NAMALWA (cell line): ENCODE data around the gene RTKN2.
"Not testable (repeated sequence)": the region's sequence is repeated elsewhere in the genome, so short reads cannot be mapped to it uniquely, and the experiment has no call there.

Experiments used
- DNase-seq: peaks from one replicate; pipeline ENCODE4 v3.0.0-alpha.2; 2015; ENCODE audit warnings: low spot score

RTKN2 gene

DNA sequence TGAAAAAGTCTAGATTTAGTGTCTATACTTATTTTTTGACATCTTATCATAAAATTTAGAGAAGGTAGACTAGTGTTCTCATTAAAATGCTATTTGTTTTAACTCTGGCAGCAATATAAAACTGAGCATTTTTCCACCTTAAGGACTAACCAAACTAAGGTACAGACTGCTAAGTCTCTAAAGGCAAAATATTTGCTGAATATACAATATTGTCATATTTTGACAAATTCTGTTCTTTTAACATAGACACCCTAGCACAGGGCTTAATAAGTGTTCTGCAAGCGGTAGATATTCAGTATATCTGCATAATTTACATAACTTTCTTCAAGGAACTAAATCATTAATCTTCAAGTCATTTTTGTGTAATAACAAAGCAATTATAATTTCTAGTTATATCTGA, 8.6 kb downstream of the RTKN2 start:
- DNase-seq = no peak

DNA sequence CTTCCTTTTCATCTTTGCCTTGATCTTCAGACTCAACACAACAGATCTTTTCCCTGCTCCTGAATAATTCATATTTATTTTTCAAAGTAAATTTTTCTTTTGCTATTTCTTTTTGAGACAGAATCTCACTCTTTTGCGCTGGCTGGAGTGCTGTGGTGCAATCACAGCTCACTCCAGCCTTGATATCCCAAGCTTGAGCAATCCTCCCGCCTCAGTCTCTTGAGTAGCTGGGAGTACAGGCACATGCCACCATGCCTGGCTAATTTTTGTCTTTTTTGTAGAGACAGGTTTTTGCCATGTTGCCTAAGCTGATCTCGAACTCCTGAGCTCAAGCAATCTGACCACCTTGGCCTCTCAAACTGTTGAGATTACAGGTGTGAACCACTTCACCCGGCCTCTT, 9.2 kb downstream of the RTKN2 start:
- DNase-seq = no peak

DNA sequence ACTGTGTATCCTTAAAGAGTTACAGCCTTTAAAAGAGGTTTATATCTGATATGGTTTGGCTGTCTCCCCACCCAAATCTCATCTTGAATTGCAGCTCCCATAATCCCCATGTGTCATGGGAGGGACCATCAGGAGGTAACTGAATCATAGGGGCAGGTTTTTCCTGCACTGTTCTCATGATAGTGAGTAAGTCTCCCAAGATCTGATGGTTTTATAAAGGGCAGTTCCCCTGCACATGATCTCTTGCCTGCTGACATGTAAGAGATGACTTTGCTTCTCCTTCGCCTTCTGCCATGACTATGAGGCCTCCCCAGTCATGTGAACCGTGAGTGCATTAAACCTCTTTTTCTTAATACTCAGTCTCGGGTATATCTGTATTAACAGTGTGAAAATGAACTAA, 9.7 kb downstream of the RTKN2 start:
- no peak for DNase-seq

DNA sequence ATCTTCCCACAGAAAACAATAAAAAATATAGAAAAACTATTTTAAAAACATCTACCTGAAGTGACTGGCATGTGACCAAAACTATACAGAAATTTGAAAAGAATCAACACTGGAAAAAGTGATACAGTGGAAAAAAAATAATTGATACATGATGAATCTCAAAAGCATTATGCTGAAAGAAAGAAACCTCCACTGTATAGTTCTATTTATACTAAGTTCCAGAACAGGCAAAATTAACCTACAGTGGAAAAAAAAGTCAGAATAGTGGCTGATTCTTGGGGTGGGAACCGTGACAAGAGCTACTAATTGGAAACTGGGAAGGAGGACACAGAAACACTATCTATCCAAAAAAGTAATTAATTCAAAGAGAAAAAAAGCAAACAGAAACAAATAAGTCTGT, 14.9 kb downstream of the RTKN2 start:
- no peak for DNase-seq

DNA sequence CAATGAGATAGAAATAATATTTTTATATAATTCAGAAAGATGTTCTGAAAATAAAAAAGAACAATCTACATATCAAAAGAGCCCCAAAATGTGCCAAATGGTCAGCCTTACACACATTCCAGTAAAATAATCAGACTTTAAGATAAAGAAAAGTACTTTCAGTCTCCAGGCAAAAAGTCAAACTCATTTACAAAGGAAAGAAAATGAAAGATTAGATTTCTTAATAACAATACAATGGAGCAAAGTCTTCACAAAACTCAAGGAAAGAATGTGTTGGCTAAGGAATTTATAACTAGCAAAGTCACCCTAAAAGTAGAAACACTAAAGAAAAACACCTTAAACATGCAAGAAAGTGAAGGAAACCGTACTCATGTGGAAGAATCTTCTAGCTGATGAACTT, 16.6 kb downstream of the RTKN2 start:
- no peak for DNase-seq

DNA sequence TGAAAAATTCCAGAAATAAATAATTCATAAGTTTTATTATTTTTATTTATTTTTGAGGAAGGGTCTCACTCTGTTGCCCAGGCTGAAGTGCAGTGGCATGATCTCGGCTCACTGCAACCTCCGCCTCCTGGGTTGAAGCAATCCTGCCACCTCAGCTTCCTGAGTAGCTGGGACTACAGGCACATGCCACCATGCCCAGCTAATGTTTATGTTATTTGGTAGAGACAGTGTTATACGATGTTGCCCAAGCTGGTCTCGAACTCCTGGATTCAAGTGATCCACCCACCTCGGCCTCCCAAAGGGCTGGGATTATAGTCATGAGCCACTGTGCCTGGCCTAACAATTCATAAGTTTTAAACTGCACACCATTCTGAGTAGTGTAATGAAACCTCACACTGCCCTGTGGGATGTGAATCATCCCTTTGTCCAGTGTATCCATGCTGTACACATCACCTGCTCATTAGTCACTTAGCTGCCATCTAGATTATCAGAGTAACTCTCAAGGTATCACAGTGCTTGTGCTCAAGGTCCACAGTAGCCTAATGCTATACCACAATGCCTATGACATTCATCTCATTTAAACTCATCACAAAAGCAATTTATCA, 17.9 kb downstream of the RTKN2 start:
- DNase-seq = no peak

DNA sequence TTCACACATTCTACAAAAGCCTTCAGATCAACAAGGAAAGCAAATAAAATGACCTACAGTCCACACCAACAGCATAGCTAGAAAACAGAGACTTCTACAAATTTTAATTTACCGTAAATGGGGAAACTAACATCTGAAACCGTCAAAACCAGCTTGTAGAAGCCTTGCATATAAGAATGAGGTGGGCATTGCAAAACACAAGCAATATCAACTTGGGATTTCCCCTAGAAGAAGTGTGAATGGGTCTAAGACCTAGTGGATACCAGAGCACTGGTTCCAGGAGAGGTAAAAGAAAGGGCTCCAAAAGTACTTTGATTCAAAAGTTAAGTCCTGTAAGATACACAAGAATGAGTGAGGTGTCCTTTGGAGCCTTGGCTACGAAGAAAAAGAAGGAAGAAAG, 18.7 kb downstream of the RTKN2 start:
- no peak for DNase-seq

DNA sequence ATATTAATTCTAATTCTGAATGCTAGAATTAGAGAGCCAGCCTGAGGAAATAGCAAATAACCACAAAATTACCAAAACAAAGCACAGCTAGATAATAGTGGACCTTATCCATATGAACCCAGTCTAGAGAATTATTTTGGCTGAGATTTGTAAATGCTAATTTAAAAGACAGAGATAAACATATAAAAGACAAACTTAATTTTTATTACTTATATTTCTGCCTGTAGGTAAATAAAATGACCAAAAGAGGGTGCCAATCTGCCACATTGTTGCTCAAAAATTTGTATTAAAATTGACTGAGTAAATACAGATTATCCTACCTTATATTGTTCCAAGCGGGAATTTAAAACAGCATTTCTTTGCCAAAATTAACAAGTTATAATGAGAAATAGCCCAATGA, 20.2 kb downstream of the RTKN2 start:
- peak; percentile 35 for DNase-seq

DNA sequence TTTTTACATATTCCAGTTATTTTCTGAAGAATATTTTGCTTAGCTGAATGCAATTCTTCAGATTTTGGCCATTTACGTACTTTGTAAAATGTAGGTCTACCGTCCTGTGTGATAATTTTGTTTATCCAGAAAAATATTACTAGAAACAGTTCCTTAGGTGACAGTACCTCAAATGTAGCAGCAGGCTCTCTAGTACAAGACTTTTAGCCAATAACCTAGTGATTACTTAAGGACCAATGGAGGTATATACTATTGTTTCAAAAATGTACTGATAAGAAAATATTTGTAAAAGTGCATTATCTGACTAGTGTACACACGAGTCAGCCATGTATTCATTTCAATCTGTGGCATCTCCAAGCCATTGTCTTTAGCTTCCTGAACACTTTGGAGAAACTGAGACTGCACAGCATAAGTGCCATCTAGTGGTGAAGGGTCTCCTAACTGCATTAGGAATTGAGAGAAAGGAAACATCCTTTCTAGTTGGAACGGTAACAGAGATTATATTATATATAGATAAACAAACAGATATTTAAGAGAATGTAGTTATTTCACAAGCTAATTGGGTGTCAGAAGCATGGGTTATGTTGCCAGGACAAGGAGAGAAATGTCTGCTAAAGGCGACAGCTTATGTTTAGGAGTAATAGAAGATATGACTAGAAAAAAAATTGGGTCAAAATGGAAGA, 23.7 kb downstream of the RTKN2 start:
- DNase-seq = peak; percentile 90

DNA sequence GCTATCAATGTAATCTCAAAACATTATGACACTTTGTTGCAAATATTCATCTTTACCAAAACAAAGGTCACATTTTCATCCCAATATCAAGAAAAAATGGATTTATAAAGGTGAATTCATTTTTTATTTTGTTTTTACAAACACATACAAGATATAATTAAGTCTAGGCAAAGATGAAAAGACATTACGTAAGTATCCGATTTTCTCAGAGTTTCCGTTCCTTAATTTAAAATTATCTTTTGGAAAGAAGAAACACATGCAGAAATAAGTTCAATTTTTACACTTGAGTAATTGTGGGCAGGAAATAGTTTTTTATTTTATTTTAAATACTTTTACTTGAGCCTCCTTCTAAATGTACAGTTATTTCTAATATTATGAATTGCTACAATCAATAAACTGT, 24.6 kb downstream of the RTKN2 start:
- peak; percentile 66 for DNase-seq

DNA sequence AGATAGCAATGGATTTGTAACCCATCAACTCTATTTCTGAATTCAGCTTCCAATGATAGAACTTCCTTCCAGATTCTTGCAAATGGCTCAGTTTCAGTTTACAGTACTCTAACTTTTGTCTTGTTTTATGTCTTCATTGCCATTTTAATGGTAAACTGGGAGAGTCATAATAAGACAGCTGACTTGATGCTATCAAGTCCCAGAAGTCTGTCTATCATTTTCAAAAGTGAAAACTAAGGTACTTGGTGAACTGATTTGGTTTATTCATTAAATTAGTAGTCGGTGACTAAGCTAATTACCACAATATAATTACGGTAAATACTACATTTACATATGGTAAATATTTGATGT, 25.0 kb downstream of the RTKN2 start:
- peak; percentile 55 for DNase-seq

DNA sequence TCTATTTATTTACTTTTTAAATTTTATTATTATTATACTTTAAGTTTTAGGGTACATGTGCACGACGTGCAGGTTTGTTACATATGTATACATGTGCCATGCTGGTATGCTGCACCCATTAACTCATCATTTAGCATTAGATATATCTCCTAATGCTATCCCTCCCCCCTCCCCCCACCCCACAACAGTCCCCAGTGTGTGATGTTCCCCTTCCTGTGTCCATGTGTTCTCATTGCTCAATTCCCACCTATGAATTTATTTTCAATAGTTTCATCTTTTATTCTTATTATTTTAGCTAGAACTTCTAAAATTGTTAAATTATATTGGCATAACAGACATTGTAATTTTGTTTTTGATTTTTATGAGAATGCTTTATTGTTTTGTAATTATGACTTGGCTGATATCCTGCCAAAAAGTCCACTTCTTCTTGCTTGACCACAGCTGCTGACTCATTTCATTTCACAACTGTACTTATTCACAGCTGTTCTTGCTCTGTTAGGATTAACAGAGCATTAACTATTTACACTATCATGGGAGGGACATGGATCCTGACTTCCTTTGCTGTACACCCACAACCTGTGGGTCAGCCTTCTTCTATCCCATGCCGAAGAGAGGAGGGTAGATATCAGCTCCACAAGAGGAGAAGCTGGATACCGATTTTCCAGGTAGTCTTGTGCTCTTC, 25.5 kb downstream of the RTKN2 start:
- peak; percentile 58 for DNase-seq

DNA sequence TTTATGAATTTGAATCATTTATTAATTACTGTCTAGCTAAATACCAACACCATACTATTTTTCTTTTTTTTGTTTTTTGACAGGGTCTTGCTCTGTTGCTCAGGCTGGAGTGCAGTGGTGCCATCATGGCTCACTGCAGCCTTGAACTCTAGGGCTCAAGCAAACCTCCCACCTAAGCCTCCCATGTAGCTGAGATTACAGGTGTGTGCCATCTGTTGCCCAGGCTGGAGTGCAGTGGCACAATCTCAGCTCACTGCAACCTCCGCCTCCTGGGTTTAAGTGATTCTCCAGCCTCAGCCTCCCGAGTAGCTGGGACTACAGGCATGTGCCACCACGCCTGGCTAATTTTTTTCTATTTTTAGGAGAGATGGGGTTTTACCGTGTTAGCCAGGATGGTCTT, 27.1 kb downstream of the RTKN2 start:
- DNase-seq = not testable (repeated sequence)

DNA sequence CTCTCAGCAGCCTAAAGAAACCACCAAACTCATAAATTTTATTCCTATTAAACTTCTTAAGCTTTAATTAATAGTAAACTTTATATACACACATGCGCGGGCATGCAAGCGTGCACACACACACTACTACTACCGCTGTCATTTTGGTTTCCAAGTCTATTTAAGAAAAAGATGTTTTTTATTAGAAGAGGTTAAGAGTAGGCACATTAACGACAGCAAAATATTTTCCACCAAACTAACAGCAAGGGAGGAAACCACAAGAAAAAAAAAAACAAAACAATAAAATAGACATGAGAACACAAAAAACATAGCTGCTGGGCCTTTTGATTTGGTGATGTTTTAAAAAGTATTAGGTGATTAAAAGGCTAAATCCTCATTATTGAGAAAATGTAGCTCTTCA, 28.6 kb downstream of the RTKN2 start:
- no peak for DNase-seq

DNA sequence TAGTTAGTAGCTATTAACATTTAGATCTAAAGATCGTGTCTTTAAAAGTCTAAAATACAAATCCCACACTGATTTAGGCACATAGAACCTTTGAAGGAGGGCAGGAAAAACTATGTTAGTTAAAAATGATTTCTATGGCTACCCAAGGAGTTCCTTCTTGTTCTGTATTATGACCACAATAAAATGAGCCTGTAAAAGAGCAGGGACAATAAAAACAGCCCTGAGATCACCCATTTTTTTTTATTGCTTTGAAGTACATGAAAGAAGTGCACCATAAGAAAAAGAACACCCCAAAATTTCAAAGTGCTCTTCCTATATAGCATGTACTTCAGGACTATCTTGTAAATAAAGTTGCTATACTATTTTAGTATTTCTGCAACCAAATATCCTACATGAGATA, 29.8 kb downstream of the RTKN2 start:
- no peak for DNase-seq

DNA sequence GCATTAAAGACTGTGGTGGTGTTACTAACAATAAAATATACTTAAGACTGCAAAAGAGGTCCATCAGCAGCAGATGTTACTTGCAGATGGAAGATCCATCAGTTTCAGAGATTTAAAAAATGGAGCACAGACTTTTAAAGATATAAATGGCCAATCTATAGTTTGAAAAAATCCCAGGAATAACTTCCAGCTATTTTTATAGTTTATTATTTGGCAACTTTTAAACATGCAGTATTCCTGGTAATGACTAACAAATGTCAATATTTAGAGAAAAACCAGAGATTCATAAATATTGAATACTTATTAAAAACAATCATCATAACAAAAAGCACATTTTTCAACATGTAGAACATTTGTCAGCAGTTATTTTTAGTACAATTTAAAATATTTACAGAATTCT, 30.7 kb downstream of the RTKN2 start:
- DNase-seq = no peak

DNA sequence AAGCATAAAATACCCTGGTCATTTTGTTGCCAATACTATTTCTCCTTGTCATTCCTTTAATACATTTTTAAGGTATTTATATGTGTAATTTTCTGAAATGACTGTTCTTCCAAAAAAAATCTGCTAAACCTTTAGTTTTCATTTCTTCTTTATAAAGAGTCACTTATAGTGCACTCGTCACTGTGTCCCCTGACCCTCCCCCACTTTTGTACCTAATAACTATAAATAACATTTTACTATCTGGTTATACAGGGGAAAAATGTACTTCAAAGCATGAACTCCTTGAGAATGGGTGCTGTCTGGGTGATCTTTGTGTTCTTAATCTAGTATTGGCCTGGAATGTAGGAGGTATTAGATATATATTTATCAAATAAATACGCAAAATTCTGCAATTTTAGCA, 31.1 kb downstream of the RTKN2 start:
- no peak for DNase-seq

DNA sequence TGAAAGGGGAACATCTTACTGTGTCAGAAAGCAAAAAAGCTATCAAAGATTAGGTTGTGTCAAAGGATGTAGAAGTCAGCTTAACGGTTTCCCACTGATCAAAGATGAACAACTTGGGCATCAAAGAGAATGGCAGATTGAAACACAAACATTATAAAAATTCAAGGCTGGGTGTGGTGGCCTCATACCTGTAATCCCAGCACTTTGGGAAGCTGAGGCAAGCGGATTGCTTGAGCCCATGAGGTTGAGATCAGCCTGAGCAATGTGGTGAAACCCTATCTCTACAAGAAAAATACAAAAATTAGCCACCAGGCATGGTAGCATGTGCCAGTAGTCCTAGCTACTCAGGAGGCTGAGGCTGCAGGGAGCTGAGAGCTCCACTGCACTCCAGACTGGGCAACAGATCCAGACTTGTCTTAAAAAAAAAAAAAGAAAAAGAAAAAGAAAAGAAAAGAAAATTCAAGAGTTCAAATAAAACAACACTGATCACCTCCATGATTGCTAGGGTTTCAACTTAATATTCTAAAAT, 34.5 kb downstream of the RTKN2 start:
- no peak for DNase-seq

DNA sequence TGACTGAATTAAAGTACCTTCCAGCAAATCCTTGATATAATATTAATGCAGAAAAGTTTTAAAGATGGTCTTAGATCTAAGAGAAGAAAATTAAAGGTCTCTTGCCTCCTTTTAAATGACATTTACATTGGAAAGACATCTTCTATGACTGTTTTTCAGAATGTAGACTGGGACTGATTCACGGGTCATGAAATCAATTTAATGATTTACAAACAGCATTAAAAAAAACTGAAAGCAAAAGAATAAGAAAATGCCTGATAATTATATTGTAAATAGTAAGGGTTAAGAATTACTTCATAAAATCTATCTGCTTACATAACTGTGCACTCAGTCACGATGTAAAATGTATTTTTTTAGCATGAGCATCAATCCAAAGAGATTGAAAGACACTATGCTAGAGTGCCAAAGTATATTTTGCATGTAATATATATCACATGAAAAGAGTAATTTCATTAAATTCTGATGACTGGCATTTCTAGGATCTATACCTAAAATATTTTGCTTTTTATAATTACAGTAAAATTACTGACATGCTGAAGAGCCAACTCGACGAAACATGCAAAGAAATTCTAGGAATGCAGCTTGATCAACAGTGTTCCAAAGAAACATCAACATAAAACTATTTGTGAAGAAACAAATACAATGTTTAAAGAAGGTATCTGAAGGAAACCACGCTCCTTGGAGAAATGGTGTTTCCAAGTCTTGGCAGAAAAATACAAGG, 35.1 kb downstream of the RTKN2 start:
- no peak for DNase-seq

DNA sequence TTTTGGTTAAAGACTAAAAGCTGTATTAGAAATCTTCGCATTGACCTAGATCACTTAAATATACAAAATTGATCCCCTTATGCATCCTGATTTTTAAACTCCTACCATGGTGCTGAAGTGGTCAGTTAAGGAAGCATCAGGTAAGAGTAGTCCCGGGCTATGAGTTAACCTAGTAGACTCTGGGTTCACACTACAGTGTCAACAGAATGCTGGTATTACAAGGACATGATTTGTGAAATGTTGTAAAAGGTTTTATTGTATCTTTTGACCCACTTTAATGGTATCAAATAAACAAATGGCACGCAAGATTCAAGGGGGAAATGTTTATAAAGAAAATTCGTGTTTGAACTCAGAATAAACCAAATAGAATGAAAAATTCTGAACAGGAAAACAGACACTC, 36.8 kb downstream of the RTKN2 start:
- DNase-seq = no peak

DNA sequence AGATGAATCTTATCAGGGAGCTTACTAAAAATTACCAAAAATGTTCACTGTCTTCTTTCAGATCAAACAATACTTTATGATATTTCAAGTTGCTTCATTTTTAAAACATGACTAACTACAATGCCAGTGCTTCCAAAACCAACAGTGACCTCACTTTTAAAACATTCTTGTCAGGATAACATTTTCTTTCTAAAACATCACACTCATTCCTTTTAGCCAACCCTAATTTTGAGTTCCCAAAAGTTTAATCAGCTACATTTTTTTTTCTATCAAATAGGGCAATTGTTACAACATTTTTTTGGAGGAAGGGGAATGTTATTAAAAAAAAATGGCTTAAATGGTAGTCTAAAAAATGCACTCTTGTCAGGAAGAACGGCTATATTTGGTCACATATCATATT, 37.3 kb downstream of the RTKN2 start:
- DNase-seq = no peak

DNA sequence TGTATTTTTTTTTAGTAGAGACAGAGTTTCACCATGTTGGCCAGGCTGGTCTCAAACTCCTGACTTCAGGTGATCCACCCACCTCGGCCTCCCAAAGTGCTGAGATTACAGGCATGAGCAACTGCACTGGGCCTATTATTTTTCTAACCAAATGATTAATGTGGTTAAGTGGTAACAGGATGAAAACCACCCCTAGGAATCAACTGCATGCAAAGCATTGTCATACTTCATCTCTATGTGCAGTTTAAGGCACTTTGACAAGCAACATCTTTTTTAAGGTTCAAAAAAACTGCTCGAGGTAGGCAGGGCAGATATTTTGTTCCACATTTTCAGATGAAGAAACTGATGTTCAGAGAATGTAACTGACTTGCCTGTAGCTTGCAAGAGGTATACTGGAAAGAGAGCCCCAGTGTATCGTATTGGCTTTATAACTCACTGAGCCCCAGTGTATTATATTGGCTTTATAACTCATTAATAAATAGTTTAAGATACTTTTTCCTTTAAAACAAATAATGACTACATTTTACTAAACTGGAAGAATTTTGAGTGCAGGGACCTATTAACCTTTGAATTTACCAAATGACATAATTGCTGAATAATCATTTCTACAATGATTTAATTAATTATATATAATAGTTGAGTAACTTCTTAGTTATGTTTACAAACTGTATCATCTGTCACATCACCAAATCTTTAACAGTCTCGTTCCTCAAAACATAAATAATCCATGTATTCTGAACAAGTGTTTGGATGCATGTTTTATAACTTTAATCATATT, 38.1 kb downstream of the RTKN2 start:
- DNase-seq = no peak
